Fibroblast of skin of right biceps (primary cell): Measurements from ENCODE around the gene LRRTM2.
"Not testable (repeated sequence)": the region's sequence is repeated elsewhere in the genome, so short reads cannot be mapped to it uniquely, and the experiment has no call there.

Experiments used
- DNase-seq: peaks from one replicate; pipeline ENCODE4 v3.0.0-alpha.2; 2013

Gene LRRTM2

DNA sequence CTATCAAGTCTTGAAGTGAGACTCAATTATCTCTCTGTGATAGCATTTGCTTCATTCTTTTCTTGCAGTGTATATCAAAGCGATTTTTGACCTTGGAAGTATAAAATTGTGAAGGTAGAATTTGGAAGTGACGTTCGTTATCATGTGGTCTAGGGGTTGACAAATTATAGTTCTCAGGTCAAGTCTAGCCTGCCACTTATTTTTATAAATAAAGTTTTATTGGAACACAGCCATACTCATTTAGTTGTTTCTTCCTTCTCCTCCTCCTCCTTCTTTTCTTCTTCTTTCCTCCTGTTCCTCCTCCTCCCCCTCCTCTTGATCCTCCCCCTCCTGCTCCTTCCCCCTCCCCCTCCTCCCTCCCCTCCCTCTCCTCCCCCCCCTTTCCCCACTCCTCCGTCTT is 38.0 kb downstream of the LRRTM2 start:
- no peak for DNase-seq

GRCh38 chr5:138834853-138835252 is 40.3 kb downstream of the LRRTM2 start:
- DNase-seq, result not testable (repeated sequence)

DNA sequence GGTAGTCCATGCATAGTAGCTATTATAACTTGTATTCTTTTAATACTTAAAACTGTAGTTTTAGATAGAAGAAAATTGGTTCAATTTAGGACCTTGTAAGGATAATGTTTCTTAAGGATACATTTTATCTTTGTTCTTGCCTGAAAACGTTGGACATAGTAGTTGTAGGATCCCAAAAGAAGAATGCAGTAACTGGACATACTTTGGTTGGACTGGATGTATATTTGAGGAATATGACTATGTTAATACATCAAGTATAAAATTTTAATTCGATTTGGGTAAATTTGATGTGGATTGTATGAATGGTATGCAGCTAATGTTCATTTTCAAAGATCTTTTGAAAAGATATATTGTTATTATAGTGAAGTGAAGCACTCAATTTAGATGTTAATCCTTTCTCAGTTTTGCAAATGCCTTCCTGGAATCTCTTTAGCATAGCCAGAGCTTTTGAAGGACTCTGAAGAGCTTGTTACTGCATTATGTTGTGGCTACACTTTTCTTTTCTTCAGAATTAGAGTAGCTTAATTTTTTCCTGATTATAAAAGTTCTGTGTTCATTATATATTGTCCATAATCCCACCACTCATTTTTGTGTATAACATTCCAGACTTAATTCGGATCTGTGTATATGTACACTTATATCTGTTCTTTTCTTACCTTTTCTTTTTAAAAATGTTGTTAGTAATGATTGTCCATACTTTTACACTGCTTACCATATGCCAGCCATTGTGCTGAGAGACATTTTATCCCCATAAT is 41.2 kb downstream of the LRRTM2 start:
- no peak for DNase-seq

- no peak for DNase-seq
Observed at GRCh38 chr5:138833080-138833479, 42.1 kb downstream of the LRRTM2 start.

- DNase-seq, result peak; percentile 42
Observed at GRCh38 chr5:138832218-138832617, 42.9 kb downstream of the LRRTM2 start.

GRCh38 chr5:138831703-138832102 is 43.4 kb downstream of the LRRTM2 start:
- peak; percentile 35 for DNase-seq

- peak; percentile 30 for DNase-seq
Observed at GRCh38 chr5:138829341-138829740, 45.8 kb downstream of the LRRTM2 start.

- DNase-seq, result no peak
Observed at GRCh38 chr5:138828556-138828955, 46.6 kb downstream of the LRRTM2 start.

DNA sequence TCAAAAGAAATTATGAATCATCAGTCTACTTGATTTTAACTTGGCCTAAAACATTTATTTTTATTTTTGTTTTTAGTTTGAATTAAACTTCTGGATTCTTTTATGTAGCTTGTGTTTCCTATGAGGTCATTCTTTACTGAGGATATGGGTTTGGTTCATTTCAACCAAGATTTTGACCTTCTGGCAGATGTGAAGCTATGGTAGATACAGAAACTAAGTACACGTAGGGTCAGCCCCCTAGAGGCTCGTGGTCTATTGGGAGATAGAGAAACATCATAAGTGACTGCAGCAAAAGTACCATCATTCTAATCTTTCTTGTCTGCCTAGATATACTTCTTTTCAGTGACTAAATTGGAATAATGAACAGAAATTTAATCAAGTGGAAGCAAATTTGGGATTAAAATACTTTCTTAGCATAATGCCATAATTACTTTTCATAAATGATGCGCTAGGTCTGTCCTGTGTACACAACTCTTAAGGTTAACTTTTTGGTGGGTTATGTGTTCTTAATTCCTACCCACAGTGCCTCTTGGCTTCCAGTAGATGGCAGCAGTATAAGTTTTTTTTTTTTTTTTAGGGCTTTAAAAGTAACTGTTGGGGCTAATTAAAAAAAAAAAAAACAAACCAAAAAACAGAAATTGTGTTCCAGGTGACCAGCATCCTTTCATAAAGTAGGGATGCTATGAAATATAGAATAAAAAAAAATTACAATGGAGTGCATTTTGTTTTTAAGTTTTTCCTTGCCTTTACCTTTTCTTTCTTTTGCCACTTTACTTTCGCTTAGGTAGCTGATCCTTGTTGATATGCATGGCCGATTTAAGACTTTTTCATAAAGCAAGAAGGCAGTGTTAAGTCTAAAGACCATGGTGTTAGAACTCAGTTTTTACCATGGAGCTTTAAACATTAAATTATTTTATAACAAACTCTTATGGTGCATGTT is 49.9 kb downstream of the LRRTM2 start:
- DNase-seq, result no peak

GRCh38 chr5:138824516-138824915 is 50.6 kb downstream of the LRRTM2 start:
- no peak for DNase-seq

- no peak for DNase-seq
Observed at GRCh38 chr5:138820695-138821094, 54.4 kb downstream of the LRRTM2 start.

DNA sequence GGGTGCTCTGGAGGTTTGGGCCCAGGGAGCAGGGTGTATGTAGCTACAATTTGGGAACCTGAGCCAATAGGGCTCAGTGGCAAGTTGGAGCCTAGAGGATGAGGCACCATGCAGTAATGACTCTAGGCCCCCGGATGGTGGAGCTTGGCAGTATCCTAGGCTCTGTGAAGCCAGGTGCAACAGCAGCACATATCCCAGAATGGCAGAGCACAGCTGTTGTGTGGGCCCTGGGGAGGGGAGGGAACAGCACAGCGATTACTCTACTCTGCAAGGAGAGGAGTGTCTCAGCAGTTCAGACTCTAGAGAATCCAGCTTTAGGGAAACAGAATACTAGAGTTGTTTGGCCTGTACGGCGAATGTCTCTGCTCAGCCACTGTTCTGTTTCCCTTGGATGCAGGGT is 56.1 kb downstream of the LRRTM2 start:
- DNase-seq, result no peak
